Endothelial cell (in vitro differentiated cells): ENCODE results near the gene RARA. TPM values are rescaled to one million over a fixed set of nuclear protein-coding genes. Genes with fewer than 3 reads are reported as not detected.

ENCODE experiments used
- DNase-seq: peaks from one replicate; pipeline ENCODE4 v3.0.0; 2021; ENCODE audit warnings: low spot score
- H3K27ac Mint-ChIP-seq: one replicate; pipeline ENCODE4 v1.8.0; 2021; ENCODE audit warnings: mixed read lengths, inconsistent platforms; ENCODE audit not compliant: unreplicated experiment
- H3K27me3 Mint-ChIP-seq: one replicate; pipeline ENCODE4 v1.8.0; 2021; ENCODE audit warnings: mild to moderate bottlenecking, moderate library complexity, mixed read lengths, inconsistent platforms; ENCODE audit not compliant: unreplicated experiment
- H3K36me3 Mint-ChIP-seq: one replicate; pipeline ENCODE4 v1.8.0; 2021; ENCODE audit warnings: mild to moderate bottlenecking, low read depth, mixed read lengths, inconsistent platforms; ENCODE audit not compliant: unreplicated experiment
- H3K4me1 Mint-ChIP-seq: one replicate; pipeline ENCODE4 v1.8.0; 2021; ENCODE audit warnings: mild to moderate bottlenecking, mixed read lengths, inconsistent platforms; ENCODE audit not compliant: unreplicated experiment
- H3K4me3 Mint-ChIP-seq: one replicate; pipeline ENCODE4 v1.8.0; 2021; ENCODE audit warnings: mild to moderate bottlenecking, mixed read lengths, inconsistent platforms; ENCODE audit not compliant: unreplicated experiment
- H3K9me3 Mint-ChIP-seq: one replicate; pipeline ENCODE4 v1.8.0; 2021; ENCODE audit warnings: mixed read lengths, inconsistent platforms; ENCODE audit not compliant: unreplicated experiment
- CTCF ChIP-seq: fragments of 200-600 bp; sonication (generic); IDR thresholded peaks from one replicate; pipeline ENCODE4 v1.5.0; 2021; ENCODE audit warnings: antibody characterized with exemption; ENCODE audit not compliant: unreplicated experiment
- total RNA-seq: library from RNA; stranded (reverse); fragmentation: NEBNext Ultra II Directional; extraction: Animal tissue kit (Norgen Biotek cat#: 25700); gene quantifications from one replicate; pipeline ENCODE4 v1.2.1, GENCODE V29; 2021; ENCODE audit not compliant: unreplicated experiment

Gene RARA
- total RNA-seq, 1 donor from 2014 or later, result 42.8 TPM

- Mint-ChIP-seq H3K9me3 (no peaks in the 10 kb centered on the region), H3K4me1 (peaks cover 62% of the 10 kb centered on the region), H3K27ac (peak overlapping the region; percentile 98), H3K4me3 (peak overlapping the region; percentile 97), H3K36me3 (peaks cover 15% of the 10 kb centered on the region), H3K27me3 (peaks cover 20% of the 10 kb centered on the region)
- no peak for TF ChIP-seq CTCF
- no peak for DNase-seq
Measured at GRCh38 chr17:40345994-40346764, 37.2 kb downstream of the RARA start.

GRCh38 chr17:40346765-40347158 is 37.8 kb downstream of the RARA start:
- H3K9me3 Mint-ChIP-seq, result no peaks in the 10 kb centered on the region
- DNase-seq, result no peak
- H3K36me3 Mint-ChIP-seq, result peaks cover 17% of the 10 kb centered on the region
- no peak for TF ChIP-seq CTCF
- peak overlapping the region; percentile 98 for H3K27ac Mint-ChIP-seq
- peak overlapping the region; percentile 65 for H3K4me3 Mint-ChIP-seq
- peaks cover 19% of the 10 kb centered on the region for H3K27me3 Mint-ChIP-seq
- peaks cover 62% of the 10 kb centered on the region for H3K4me1 Mint-ChIP-seq

- Mint-ChIP-seq H3K27me3 (peaks cover 24% of the 10 kb centered on the region), H3K27ac (peak overlapping the region; percentile 98), H3K4me1 (peaks cover 67% of the 10 kb centered on the region), H3K9me3 (no peaks in the 10 kb centered on the region), H3K36me3 (peaks cover 25% of the 10 kb centered on the region), H3K4me3 (peak overlapping the region; percentile 73)
- no peak for TF ChIP-seq CTCF
- no peak for DNase-seq
Measured at GRCh38 chr17:40347319-40348135, 38.5 kb downstream of the RARA start.

GRCh38 chr17:40348136-40348504 is 39.1 kb downstream of the RARA start:
- peak overlapping the region; percentile 73 for H3K4me3 Mint-ChIP-seq
- H3K27me3 Mint-ChIP-seq, result peaks cover 25% of the 10 kb centered on the region
- H3K9me3 Mint-ChIP-seq, result no peaks in the 10 kb centered on the region
- no peak for TF ChIP-seq CTCF
- H3K4me1 Mint-ChIP-seq, result peaks cover 69% of the 10 kb centered on the region
- peak overlapping the region; percentile 98 for H3K27ac Mint-ChIP-seq
- peaks cover 31% of the 10 kb centered on the region for H3K36me3 Mint-ChIP-seq
- no peak for DNase-seq
